ENCODE results near the gene VPS26A. TPM values are rescaled to one million over a fixed set of nuclear protein-coding genes. Genes with fewer than 3 reads are reported as not detected.
"Not testable (repeated sequence)": the region's sequence is repeated elsewhere in the genome, so short reads cannot be mapped to it uniquely, and the experiment has no call there.

The VPS26A gene
- polyA plus RNA-seq, 5 donors = 55.7 to 87.4 (median 71.6) TPM

DNA sequence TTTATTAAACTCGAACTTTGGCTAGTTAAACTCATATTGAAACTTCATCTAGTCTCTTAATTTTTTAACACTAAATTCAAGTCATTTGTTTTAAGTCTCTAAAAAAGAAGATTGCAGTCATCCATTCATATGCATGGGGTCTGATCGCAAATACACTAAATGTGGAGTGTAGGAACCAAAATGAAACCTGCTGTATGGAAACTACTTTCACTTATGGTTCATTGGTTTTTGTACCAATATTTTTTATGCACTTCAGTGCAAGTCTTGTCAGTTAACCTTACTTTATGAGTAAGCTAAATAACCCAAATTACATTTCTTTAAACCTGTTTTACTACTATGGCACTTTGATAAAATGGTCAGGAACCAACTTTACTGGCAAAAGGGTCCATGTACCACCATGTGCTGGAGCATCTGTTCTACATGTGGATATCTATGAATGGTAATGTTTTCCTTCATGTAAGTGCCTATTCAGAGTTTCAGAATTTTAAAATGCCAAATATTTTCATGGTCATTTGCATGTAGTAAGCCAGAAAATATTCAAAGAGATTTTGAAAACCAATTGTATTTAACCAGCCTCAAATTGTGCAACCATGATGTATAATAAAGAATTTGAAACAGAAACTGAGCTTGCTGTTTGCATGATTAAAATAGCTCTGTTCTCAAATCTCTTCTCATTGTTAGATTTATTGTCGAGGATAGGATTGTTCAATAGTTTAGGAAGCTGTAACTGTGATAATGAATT lies 48.4 kb downstream of the VPS26A start:
- no peak for DNase-seq

GRCh38 chr10:69175326-69175725 lies 51.3 kb downstream of the VPS26A start:
- not testable (repeated sequence) for DNase-seq

DNA sequence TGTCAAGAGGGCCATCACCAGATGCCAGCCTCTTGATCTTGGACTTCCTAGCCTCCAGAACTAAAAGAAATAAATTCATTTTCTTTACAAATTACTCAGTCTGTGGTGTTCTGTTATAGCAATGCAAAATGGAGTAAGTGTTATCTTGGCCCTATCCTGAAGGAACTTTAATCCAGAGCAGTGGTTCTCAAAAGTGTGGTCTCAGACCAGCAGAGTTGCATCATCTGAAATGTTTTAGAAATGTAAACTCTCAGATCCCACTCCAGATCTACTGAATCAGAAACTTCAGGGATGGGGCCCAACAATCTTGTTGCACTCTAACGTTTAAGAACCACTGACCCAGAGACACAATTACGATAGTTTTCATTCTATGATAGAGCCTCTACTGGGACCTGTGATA lies 52.8 kb downstream of the VPS26A start:
- DNase-seq = no peak

DNA sequence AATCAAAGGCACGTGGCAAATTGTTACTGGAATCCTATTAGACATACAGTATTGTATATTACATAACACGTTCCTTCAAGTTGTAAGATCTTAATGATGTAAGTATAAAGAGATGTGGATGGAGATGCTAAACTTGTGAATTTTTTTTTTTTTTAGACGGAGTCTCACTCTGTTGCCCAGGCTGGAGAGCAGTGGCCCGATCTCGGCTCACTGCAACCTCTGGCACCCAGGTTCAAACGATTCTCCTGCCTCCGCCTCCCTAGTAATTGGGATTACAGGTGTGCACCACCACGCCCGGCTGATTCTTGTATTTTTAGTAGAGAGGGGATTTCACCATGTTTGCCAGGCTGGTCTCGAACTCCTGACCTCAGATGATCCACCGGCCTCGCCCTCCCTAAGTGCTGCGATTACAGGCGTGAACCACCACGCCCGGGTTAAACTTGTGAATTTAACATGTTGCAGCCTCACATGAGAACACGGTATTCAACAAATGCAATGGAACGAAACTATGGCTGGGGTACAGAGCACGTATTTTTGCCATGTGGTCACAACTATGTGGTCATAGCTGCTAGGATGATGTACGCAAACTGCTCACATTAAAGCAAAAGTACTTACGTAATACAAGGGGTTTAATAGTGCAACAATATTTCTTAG lies 55.2 kb downstream of the VPS26A start:
- no peak for DNase-seq

DNA sequence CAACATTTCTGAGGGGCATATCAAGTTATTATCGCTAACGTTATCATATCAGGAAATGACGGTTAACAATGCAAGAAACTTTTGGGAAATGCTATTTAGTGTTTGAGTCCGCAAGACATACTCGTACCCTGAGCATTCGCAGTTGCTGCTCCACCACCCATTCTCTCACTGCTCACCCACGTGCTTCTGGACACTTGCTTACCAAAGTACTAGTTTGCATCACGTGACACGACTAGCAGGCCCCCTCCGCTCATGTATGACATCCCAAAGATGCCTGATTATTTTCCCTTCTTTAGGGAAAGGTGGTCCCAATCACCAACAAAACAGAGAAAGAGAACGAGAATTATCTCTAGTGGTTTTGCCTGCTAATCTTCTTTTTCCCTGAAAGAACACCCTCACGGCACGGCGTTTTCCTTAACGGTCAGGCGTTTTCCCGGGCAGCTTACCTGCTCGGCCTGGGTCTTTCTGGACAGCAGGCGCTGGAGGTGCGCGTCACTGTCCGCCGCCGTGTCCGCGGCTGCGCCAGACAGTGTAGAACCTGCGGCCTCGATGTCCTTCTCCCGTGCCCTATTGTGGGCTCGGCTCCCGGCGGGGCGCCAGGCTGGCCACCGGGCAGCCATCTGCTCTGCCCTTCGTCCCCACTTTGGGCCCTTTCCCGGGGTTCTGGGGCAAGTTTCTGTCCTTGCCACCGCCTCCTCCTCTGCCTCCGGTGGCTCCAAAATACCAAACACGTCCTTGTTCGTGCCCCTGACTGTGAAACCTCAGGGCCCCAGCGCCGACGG lies 56.0 kb downstream of the VPS26A start, which contains the start of gene SUPV3L1:
Gene SUPV3L1, plus strand, starts transcription at position 492 of the 782 bp plus-strand sequence. Its CDS starts 58 bp downstream, at position 550.
- peak; percentile 93 to 95 for DNase-seq

DNA sequence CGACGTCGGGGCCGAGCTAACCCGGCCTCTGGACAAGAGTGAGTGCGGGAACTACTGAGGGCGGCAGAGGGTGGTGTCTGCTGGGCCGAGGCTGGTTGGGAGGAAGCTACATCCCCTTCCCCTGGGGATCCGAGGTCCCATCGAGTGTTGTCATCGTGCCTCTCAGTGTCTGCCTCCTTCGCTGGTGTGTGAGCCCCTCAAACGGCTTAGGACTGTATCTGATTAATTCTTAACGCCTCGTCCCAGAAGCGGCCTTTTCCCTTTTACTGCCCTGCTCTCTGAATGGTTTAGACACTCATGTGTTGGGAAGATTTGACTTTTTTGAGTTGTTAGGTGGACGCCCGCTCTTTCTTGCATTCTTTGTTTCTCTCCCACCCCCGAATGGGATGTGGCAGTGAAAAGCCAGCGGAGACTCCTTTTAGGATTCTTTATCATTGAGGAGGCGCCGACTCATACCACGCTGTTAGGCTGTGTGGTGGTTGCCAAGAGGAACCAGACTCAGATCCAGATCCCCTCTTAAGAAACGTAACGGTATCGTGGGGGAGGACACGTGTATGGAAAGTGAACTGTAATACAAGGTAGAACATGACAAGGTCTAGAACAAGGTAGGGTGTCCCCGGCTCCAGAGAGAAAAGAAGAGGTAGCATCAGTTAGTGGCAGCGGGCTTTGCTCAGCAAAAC lies 56.7 kb downstream of the VPS26A start:
- DNase-seq = no peak

- DNase-seq = no peak
Measured at GRCh38 chr10:69181433-69181832, 57.5 kb downstream of the VPS26A start.

DNA sequence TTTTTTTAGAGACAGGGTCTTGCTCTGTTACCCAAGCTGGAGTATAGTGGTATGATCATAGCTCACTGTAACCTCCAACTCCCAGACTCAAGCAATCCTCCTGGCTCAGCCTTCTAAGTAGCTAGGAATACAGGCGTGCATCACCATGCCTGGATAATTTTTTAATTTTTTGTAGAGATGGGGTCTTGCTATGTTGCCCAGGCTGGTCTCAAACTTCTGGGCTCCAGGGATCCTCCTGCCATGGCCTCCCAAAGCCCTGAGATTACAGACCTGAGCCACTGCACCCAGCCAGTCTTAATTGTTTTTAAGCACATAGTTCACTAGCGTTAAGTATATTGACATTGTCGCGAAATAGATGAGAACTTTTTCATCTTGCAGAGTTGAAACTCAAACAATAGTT lies 58.0 kb downstream of the VPS26A start:
- DNase-seq = no peak

GRCh38 chr10:69186524-69186923 lies 62.5 kb downstream of the VPS26A start:
- DNase-seq = no peak

GRCh38 chr10:69201045-69201444 lies 77.1 kb downstream of the VPS26A start:
- DNase-seq = no peak

DNA sequence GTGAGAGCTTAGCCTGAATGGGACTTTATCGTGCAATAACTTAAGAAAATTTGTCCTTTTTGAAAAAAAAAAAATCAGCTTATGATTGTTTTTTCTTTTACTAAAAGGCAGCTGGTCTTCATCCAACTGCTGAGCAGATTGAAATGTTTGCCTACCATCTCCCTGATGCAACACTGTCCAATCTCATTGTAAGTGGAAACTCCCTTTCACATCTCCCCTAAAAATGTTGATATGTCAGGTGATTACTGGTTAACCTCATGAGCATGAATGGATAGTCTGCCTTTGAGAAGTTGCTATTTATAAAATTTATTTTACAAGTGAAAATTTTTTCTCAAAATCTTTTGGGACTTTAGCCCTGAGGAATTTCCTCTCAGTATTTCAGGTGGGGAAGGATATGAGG lies 78.4 kb downstream of the VPS26A start:
- DNase-seq = no peak

- DNase-seq = no peak
Measured at GRCh38 chr10:69208761-69209160, 84.8 kb downstream of the VPS26A start.

- no peak for DNase-seq
Measured at GRCh38 chr10:69209787-69210484, 86.0 kb downstream of the VPS26A start.

GRCh38 chr10:69211104-69211503 lies 87.1 kb downstream of the VPS26A start:
- no peak for DNase-seq

DNA sequence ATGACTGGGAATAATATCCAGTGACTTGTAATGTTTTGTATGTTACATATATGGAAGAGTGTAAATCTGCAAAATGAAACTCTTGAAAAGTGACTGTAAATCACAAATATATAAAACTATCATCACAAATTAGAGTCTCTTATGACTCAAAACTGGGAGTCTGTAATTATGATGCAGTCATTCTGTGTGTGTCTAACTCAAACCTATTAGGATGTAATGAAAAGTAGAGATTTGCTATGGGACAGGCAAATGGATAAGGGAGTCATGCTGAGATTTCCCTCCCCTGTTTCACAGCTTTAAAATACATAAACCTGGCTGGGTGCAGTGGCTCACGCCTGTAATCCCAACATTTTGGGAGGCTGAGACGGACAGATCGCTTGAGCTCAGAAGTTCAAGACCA lies 87.5 kb downstream of the VPS26A start:
- no peak for DNase-seq

DNA sequence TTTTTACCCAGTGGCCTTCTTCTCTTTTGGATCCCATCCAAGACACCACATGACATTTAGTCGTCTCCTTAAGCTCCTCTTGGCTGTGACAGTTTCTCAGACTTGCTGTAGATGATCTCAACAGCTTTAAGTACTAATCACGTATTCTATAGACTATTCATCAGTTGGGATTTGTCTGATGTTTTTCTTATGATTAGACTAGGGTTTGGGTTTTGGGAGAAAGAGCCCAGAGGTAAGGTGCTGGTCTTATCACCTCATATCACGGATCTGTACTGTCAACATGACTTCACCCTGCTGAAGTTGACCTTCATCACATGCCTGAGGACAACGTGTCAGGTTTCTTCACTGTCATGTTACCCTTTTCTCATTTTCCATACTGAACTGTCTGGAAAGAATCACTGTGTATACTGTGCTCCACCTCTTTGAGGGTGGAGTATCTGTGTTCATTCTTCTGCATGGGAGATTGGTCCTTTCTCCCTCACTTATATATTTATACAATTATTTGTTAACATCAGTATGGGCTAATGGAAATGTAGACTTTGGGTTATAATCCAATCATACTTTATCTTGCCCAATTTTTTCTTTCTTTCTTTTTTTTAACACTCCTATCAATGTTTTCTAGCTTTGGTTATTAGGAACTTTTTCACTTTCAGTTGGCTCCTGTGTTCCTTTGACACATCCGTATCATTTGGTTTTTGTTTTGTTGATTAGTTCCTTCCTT lies 89.8 kb downstream of the VPS26A start:
- no peak for DNase-seq

GRCh38 chr10:69214666-69215131 lies 90.7 kb downstream of the VPS26A start:
- DNase-seq = no peak

- no peak for DNase-seq
Measured at GRCh38 chr10:69215405-69216171, 91.6 kb downstream of the VPS26A start.

- no peak for DNase-seq
Measured at GRCh38 chr10:69216577-69217118, 92.7 kb downstream of the VPS26A start.
